SK-N-SH treated with all-trans-retinoic acid at 6 μM for 48 hours (cell line): ENCODE data around the gene PALMD.

Source experiments
- ARNTL ChIP-seq: fragments of 450-650 bp; formaldehyde crosslinking; IDR thresholded peaks from 2 replicates; pipeline ENCODE4 v1.5.0; 2020; ENCODE audit warnings: low read depth, mild to moderate bottlenecking, moderate library complexity, borderline replicate concordance
- CREB5 ChIP-seq: fragments of 250-450 bp; sonication (Bioruptor Pico); IDR thresholded peaks from 2 replicates; pipeline ENCODE4 v1.5.1; 2020; ENCODE audit warnings: low read depth, mild to moderate bottlenecking, moderate library complexity
- CSRNP3 ChIP-seq: fragments of 250-450 bp; sonication (Bioruptor Pico); IDR thresholded peaks from 2 replicates; pipeline ENCODE4 v1.5.1; 2021; ENCODE audit warnings: mild to moderate bottlenecking, moderate library complexity
- GLIS3 ChIP-seq: fragments of 250-450 bp; sonication (Bioruptor Pico); IDR thresholded peaks from 2 replicates; pipeline ENCODE4 v1.5.0; 2020; ENCODE audit warnings: mild to moderate bottlenecking, moderate library complexity
- OSR1 ChIP-seq: fragments of 250-450 bp; sonication (Bioruptor Pico); IDR thresholded peaks from 2 replicates; pipeline ENCODE4 v1.8.0; 2022; ENCODE audit warnings: moderate library complexity, mild to moderate bottlenecking, inconsistent platforms
- PATZ1 ChIP-seq: fragments of 250-450 bp; sonication (Bioruptor Pico); IDR thresholded peaks from 2 replicates; pipeline ENCODE4 v1.8.0; 2020; ENCODE audit warnings: mild to moderate bottlenecking, moderate library complexity, borderline replicate concordance
- POU6F1 ChIP-seq: fragments of 250-450 bp; sonication (Bioruptor Pico); IDR thresholded peaks from 2 replicates; pipeline ENCODE4 v1.8.0; 2021; ENCODE audit warnings: low read depth, mild to moderate bottlenecking, moderate library complexity, borderline replicate concordance
- PPARA ChIP-seq: fragments of 250-450 bp; sonication (Bioruptor Pico); IDR thresholded peaks from 2 replicates; pipeline ENCODE4 v1.5.0; 2020; ENCODE audit warnings: mild to moderate bottlenecking, borderline replicate concordance
- RARB ChIP-seq: fragments of 250-450 bp; sonication (Bioruptor Pico); IDR thresholded peaks from 2 replicates; pipeline ENCODE4 v1.8.0; 2021; ENCODE audit warnings: mild to moderate bottlenecking, moderate library complexity
- TOX ChIP-seq: fragments of 250-450 bp; sonication (Bioruptor Pico); IDR thresholded peaks from 2 replicates; pipeline ENCODE4 v1.8.0; 2021; ENCODE audit warnings: mild to moderate bottlenecking, moderate library complexity, borderline replicate concordance
- ZFP3 ChIP-seq: fragments of 250-450 bp; sonication (Bioruptor Pico); IDR thresholded peaks from 2 replicates; pipeline ENCODE4 v1.5.0; 2020; ENCODE audit warnings: mild to moderate bottlenecking, moderate library complexity
- ZNF565 ChIP-seq: fragments of 450-650 bp; formaldehyde crosslinking; conservative IDR thresholded peaks from 2 replicates; pipeline ENCODE4 v1.5.0; 2020; ENCODE audit warnings: low read depth, mild to moderate bottlenecking, moderate library complexity
- ZNF70 ChIP-seq: fragments of 450-650 bp; formaldehyde crosslinking; IDR thresholded peaks from 2 replicates; pipeline ENCODE4 v1.5.0; 2020; ENCODE audit warnings: mild to moderate bottlenecking, moderate library complexity

- TF ChIP-seq ZFP3 (CRISPR knock-in tag) (no peak), ZNF70 (CRISPR knock-in tag) (no peak), CREB5 (no peak), TOX (CRISPR knock-in tag) (no peak), POU6F1 (no peak), ZNF565 (no peak), RARB (no peak), GLIS3 (CRISPR knock-in tag) (no peak), OSR1 (CRISPR knock-in tag) (no peak), ARNTL (CRISPR knock-in tag) (no peak), PPARA (no peak), CSRNP3 (no peak), PATZ1 (no peak)
Observed at GRCh38 chr1:99674115-99675064, 28.5 kb downstream of the PALMD start.
